K562 (cell line): ENCODE measurements around the gene WFIKKN1. TPM values are rescaled to one million over a fixed set of nuclear protein-coding genes. Genes with fewer than 3 reads are reported as not detected.
A peak's percentile ranks its signal among the peaks of the same experiment; 100 is the strongest.

Source experiments
- ATF1 ChIP-seq, 2 experiments: fragments of 450-650 bp in 1 of 2; IDR thresholded peaks; 2 replicates each; pipeline ENCODE4 v1.6.1; 2016; ENCODE audit warnings: missing compliant biosample characterization in 1 of 2, missing genetic modification characterization in 1 of 2
- BRD4 ChIP-seq: fragments of 200-600 bp; sonication (generic); IDR thresholded peaks from 2 replicates; pipeline ENCODE4 v1.6.1; 2017; ENCODE audit warnings: inconsistent platforms
- CBX5 ChIP-seq: IDR thresholded peaks from 2 replicates; pipeline ENCODE4 v1.6.1; 2014; ENCODE audit warnings: low read depth, borderline replicate concordance
- EHMT2 ChIP-seq: fragments of 450-650 bp; IDR thresholded peaks from 2 replicates; pipeline ENCODE4 v1.6.1; 2018; ENCODE audit warnings: antibody characterized with exemption
- HDGF ChIP-seq: fragments of 450-650 bp; IDR thresholded peaks from 2 replicates; pipeline ENCODE4 v1.6.1; 2016
- JUNB ChIP-seq: fragments of 450-650 bp; formaldehyde crosslinking; conservative IDR thresholded peaks from 2 replicates; pipeline ENCODE4 v1.4.0; 2020; ENCODE audit warnings: mild to moderate bottlenecking
- SAFB ChIP-seq: fragments of 200-400 bp; formaldehyde crosslinking; IDR thresholded peaks from 2 replicates; pipeline ENCODE4 v1.6.1; 2017; ENCODE audit warnings: low read depth, low read length, borderline replicate concordance
- SMAD3 ChIP-seq: fragments of 450-650 bp; formaldehyde crosslinking; conservative IDR thresholded peaks from 2 replicates; pipeline ENCODE4 v1.4.0; 2020; ENCODE audit warnings: mild to moderate bottlenecking
- SMARCE1 ChIP-seq: fragments of 450-650 bp; IDR thresholded peaks from 2 replicates; pipeline ENCODE4 v1.7.1; 2016; ENCODE audit warnings: mild to moderate bottlenecking
- SNIP1 ChIP-seq: fragments of 450-650 bp; IDR thresholded peaks from 2 replicates; pipeline ENCODE4 v1.7.1; 2017; ENCODE audit warnings: low read depth, mild to moderate bottlenecking
- SOX6 ChIP-seq: fragments of 450-650 bp; IDR thresholded peaks from 2 replicates; pipeline ENCODE4 v1.6.1; 2014; ENCODE audit warnings: mild to moderate bottlenecking
- SP1 ChIP-seq: sonication (generic); formaldehyde crosslinking; IDR thresholded peaks from 2 replicates; pipeline ENCODE4 v1.8.1; 2022; ENCODE audit warnings: mild to moderate bottlenecking, missing genetic modification reagents
- WHSC1 ChIP-seq: IDR thresholded peaks from one replicate; pipeline ENCODE4 v1.6.1; 2012; ENCODE audit warnings: low read length, control low read depth, inconsistent platforms
- ZC3H4 ChIP-seq: sonication (generic); formaldehyde crosslinking; IDR thresholded peaks from 2 replicates; pipeline ENCODE4 v1.9.0; 2021; ENCODE audit warnings: missing genetic modification reagents, borderline replicate concordance
- ZNF445 ChIP-seq: fragments of 250-450 bp; sonication (Bioruptor Pico); IDR thresholded peaks from 2 replicates; pipeline ENCODE4 v1.4.0; 2020; ENCODE audit warnings: low read depth, mild to moderate bottlenecking, moderate library complexity
- ZNF586 ChIP-seq: fragments of 450-650 bp; formaldehyde crosslinking; conservative IDR thresholded peaks from 2 replicates; pipeline ENCODE4 v1.4.0; 2020; ENCODE audit warnings: mild to moderate bottlenecking, moderate library complexity
- ZNF76 ChIP-seq: fragments of 250-450 bp; sonication (Bioruptor Pico); IDR thresholded peaks from 2 replicates; pipeline ENCODE4 v1.4.0; 2020; ENCODE audit warnings: mild to moderate bottlenecking, moderate library complexity, borderline replicate concordance
- polyA plus RNA-seq, 8 experiments: library from polyadenylated mRNA; depleted of rRNA in 4 of 8; stranded (reverse) in 5 of 8; unstranded in 3 of 8; fragments of >200 nt; fragmentation: Nextera tagmentation in 2 of 8; fragmentation: Illumina TruSeq in 1 of 8; extraction: Ambion mirVana in 2 of 8; extraction: Trizol in 1 of 8; gene quantifications; 2 replicates each; pipeline versions ENCODE4 v1.2.1 to v1.2.3, GENCODE V29; 2011 to 2014; ENCODE audit warnings: inconsistent platforms in 1 of 8, missing spikeins in 1 of 8
- total RNA-seq, 7 experiments: library from RNA; depleted of rRNA in 6 of 7; stranded (reverse); fragments of >200 nt in 6 of 7; fragmentation: Illumina TruSeq in 2 of 7; extraction: Trizol in 2 of 7; gene quantifications; 2 replicates each; pipeline versions ENCODE4 v1.2.1 to v1.2.3, GENCODE V29; 2011 to 2021; ENCODE audit warnings: low replicate concordance in 1 of 7
- TF ChIP-seq, protein P1 (sequence below): fragments of 450-650 bp; formaldehyde crosslinking; IDR thresholded peaks from 2 replicates; pipeline ENCODE4 v1.4.0; 2020; ENCODE audit warnings: mild to moderate bottlenecking, moderate library complexity
- TF ChIP-seq, protein P2 (sequence below): fragments of 250-450 bp; sonication (Bioruptor Pico); IDR thresholded peaks from 2 replicates; pipeline ENCODE4 v1.8.0; 2022; ENCODE audit warnings: moderate library complexity, mild to moderate bottlenecking, inconsistent platforms
- TF ChIP-seq, protein P3 (sequence below): fragments of 450-650 bp; formaldehyde crosslinking; IDR thresholded peaks from 2 replicates; pipeline ENCODE4 v1.4.0; 2020; ENCODE audit warnings: mild to moderate bottlenecking, moderate library complexity
- TF ChIP-seq, protein P4 (sequence below): fragments of 200-800 bp; sonication (Bioruptor generic); IDR thresholded peaks from 2 replicates; pipeline ENCODE4 v1.6.1; 2017; ENCODE audit warnings: missing genetic modification characterization, missing compliant biosample characterization
- TF ChIP-seq, protein P5 (sequence below): fragments of 250-450 bp; sonication (Bioruptor Pico); IDR thresholded peaks from 2 replicates; pipeline ENCODE4 v1.4.0; 2020; ENCODE audit warnings: mild to moderate bottlenecking

Gene WFIKKN1
- total and polyA plus RNA-seq, 9 of the 15 experiments (the other 6 are each of a cell fraction or from before 2014, with no cell fraction given), result 0.14 to 1.1 (median 0.50) TPM; not detected in 4

DNA sequence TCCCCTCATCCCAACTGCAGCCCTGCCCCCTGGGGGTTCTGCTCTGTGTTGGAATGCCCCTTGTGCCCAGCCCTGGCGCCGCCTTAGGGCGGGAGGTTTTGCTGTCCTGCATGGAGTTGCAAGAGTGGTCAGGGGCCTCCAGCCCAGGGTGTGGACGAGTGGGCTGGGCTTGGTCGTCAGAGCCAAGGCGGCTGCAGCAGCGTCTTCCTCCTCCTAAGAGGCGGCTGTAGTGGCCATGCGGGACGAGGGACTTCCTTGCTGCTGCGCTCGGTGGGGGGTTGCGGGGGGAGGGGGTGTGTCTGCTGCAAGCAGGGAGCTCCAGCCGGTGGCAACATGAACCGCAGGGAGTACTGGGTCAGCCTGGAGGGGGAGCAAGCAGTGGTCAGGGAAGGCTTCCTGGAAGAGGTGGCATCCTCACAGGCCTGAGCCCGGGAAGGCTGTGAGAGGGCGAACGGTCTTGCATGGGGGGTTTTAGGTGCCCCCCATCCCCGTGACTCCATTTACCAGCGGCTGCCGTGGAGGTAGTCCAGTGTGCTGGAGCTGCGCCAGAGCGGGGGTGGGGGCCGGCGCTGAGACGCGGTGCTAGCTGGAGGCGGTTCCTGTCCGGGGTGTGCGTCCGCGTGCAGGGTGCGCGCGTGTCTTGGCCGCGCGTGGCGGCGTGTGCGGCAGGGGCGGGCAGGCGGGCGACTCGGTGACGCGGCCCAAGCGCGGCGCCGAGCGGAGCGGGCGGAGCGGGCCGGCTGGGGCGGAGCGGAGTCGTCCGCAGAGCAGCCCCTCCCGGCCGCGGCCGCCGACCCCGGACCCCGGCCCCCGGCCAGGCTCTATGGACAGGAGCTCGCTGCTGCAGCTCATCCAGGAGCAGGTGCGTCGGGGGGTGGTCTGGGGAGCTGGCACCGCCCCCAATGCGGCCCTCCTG is 44.4 kb downstream of the WFIKKN1 start, which contains the start of gene RHBDL1 (continued):
- TF ChIP-seq ATF1 (CRISPR knock-in tag; IDR thresholded peaks at IDR 0.05) (no peak), ATF1 (tag; IDR thresholded peaks at IDR 0.05) (peak; percentile 64), HDGF (peak; percentile 88), SNIP1 (no peak), JUNB (CRISPR knock-in tag) (no peak), CBX5 (no peak), BRD4 (no peak), SOX6 (0 out of 2 replicates have a peak, but pooled peaks have one; percentile 19), ZNF76 (CRISPR knock-in tag) (no peak), SP1 (CRISPR knock-in tag) (peak; percentile 77), SAFB (peak; percentile 98), SMAD3 (0 out of 2 replicates have a peak, but pooled peaks have one; percentile 19), EHMT2 (no peak), ZNF586 (CRISPR knock-in tag) (0 out of 2 replicates have a peak, but pooled peaks have one; percentile 3), ZC3H4 (no peak), ZNF445 (no peak), WHSC1 (no peak), SMARCE1 (peak; percentile 31; the same call in 1 of the 2 replicates)
- TF ChIP-seq, protein P1, sequence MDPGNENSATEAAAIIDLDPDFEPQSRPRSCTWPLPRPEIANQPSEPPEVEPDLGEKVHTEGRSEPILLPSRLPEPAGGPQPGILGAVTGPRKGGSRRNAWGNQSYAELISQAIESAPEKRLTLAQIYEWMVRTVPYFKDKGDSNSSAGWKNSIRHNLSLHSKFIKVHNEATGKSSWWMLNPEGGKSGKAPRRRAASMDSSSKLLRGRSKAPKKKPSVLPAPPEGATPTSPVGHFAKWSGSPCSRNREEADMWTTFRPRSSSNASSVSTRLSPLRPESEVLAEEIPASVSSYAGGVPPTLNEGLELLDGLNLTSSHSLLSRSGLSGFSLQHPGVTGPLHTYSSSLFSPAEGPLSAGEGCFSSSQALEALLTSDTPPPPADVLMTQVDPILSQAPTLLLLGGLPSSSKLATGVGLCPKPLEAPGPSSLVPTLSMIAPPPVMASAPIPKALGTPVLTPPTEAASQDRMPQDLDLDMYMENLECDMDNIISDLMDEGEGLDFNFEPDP (CRISPR knock-in tag), result no peak
- TF ChIP-seq, protein P2, sequence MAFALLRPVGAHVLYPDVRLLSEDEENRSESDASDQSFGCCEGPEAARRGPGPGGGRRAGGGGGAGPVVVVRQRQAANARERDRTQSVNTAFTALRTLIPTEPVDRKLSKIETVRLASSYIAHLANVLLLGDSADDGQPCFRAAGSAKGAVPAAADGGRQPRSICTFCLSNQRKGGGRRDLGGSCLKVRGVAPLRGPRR (CRISPR knock-in tag), result no peak
- TF ChIP-seq, protein P3, sequence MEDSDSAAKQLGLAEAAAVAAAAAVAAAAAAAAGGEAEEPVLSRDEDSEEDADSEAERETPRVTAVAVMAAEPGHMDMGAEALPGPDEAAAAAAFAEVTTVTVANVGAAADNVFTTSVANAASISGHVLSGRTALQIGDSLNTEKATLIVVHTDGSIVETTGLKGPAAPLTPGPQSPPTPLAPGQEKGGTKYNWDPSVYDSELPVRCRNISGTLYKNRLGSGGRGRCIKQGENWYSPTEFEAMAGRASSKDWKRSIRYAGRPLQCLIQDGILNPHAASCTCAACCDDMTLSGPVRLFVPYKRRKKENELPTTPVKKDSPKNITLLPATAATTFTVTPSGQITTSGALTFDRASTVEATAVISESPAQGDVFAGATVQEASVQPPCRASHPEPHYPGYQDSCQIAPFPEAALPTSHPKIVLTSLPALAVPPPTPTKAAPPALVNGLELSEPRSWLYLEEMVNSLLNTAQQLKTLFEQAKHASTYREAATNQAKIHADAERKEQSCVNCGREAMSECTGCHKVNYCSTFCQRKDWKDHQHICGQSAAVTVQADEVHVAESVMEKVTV (CRISPR knock-in tag), result no peak
- TF ChIP-seq, protein P4, sequence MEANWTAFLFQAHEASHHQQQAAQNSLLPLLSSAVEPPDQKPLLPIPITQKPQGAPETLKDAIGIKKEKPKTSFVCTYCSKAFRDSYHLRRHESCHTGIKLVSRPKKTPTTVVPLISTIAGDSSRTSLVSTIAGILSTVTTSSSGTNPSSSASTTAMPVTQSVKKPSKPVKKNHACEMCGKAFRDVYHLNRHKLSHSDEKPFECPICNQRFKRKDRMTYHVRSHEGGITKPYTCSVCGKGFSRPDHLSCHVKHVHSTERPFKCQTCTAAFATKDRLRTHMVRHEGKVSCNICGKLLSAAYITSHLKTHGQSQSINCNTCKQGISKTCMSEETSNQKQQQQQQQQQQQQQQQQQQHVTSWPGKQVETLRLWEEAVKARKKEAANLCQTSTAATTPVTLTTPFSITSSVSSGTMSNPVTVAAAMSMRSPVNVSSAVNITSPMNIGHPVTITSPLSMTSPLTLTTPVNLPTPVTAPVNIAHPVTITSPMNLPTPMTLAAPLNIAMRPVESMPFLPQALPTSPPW (CRISPR knock-in tag), result peak; percentile 72
- TF ChIP-seq, protein P5, sequence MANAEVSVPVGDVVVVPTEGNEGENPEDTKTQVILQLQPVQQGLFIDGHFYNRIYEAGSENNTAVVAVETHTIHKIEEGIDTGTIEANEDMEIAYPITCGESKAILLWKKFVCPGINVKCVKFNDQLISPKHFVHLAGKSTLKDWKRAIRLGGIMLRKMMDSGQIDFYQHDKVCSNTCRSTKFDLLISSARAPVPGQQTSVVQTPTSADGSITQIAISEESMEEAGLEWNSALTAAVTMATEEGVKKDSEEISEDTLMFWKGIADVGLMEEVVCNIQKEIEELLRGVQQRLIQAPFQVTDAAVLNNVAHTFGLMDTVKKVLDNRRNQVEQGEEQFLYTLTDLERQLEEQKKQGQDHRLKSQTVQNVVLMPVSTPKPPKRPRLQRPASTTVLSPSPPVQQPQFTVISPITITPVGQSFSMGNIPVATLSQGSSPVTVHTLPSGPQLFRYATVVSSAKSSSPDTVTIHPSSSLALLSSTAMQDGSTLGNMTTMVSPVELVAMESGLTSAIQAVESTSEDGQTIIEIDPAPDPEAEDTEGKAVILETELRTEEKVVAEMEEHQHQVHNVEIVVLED (CRISPR knock-in tag), result no peak
